ENCODE data around the gene SENP2. TPM values are rescaled to one million over a fixed set of nuclear protein-coding genes. Genes with fewer than 3 reads are reported as not detected.

The SENP2 gene
- total and polyA plus RNA-seq, 10 of the 15 experiments (the other 5 are each of a cell fraction or from before 2014, with no cell fraction given) = 9.0 to 42.7 (median 25.1) TPM

DNA sequence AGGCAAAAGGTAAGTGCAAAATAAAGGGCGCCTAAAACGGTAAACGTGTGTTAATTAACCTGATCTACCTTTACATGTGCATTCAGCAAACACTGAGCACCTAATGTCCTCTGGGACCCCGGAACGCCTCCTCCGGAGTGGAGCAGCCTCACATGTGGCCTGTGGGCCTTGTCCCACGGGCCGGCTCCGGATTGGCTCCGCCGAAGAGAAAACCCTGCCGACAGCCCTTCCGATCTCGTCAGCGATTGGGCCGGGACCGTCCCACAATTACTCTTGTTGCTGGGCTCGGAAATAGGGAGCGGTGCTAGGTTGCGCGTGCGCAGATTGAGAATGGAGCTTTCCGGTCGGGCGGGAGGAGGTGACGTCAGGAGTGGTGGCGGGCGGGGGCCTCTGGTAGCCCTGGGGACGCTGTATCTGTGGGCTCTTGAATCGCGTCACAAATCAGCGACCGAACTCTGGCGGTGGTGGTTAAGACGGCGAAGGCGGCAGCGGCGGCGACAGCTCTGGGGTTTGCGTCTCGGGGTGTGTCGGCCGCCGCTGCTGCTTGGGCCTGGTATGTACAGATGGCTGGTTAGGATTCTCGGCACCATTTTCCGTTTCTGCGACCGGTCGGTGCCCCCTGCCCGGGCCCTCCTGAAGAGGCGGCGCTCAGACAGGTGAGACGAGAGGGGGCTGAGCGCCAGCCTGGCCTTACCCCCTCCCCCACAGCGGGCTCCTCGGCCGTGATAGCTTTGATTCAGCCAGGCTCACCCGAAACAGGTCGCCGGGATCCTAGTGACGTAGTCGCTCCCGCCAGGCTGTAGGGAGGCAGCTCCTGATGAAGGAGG, at the start of gene SENP2 (continued):
- TF ChIP-seq SP1 (IDR thresholded peaks at IDR 0.05; ENCODE audit: low read depth, low read length) (peak; percentile 73), RBBP5 (conservative IDR thresholded peaks at IDR 0.05) (no peak), BMI1 (IDR thresholded peaks at IDR 0.05; ENCODE audit: borderline replicate concordance) (peak; percentile 62; the same call in 1 of the 2 replicates), SMAD1 (IDR thresholded peaks at IDR 0.05; ENCODE audit: low read depth, partially characterized antibody) (no peak), CHD1 (IDR thresholded peaks at IDR 0.05; ENCODE audit: low read depth, low read length) (no peak), BCL3 (IDR thresholded peaks at IDR 0.05; ENCODE audit: borderline replicate concordance, insufficient read depth, low read depth, low read length, poor library complexity, severe bottlenecking) (no peak), TCF12 (IDR thresholded peaks at IDR 0.05; ENCODE audit: low read depth, low read length) (no peak), ZBTB11 (CRISPR knock-in tag; IDR thresholded peaks at IDR 0.05) (no peak), BACH1 (IDR thresholded peaks at IDR 0.05; ENCODE audit: borderline replicate concordance) (no peak; the same call in 1 of the 2 replicates), IRF4 (IDR thresholded peaks at IDR 0.05; ENCODE audit: low read depth, low read length) (no peak), REST (IDR thresholded peaks at IDR 0.05; ENCODE audit: low read depth, low read length) (no peak), RUNX3 (IDR thresholded peaks at IDR 0.05; ENCODE audit: low read length) (peak; percentile 89), PAX8 (IDR thresholded peaks at IDR 0.05) (no peak), SIX5 (IDR thresholded peaks at IDR 0.05; ENCODE audit: low read depth, low read length, severe bottlenecking) (no peak), CEBPB (IDR thresholded peaks at IDR 0.05; ENCODE audit: borderline replicate concordance in 1 of 2, low read depth in 2 of 2, low read length in 2 of 2) (no peak), WRNIP1 (IDR thresholded peaks at IDR 0.05; ENCODE audit: borderline replicate concordance, low read depth, low read length) (no peak), CBFB (IDR thresholded peaks at IDR 0.05; ENCODE audit: low read depth) (peak; percentile 70; the same call in 1 of the 2 replicates), HDAC6 (IDR thresholded peaks at IDR 0.05; ENCODE audit: unreplicated experiment) (no peak)
- TF ChIP-seq, protein P1, sequence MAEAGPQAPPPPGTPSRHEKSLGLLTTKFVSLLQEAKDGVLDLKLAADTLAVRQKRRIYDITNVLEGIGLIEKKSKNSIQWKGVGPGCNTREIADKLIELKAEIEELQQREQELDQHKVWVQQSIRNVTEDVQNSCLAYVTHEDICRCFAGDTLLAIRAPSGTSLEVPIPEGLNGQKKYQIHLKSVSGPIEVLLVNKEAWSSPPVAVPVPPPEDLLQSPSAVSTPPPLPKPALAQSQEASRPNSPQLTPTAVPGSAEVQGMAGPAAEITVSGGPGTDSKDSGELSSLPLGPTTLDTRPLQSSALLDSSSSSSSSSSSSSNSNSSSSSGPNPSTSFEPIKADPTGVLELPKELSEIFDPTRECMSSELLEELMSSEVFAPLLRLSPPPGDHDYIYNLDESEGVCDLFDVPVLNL (IDR thresholded peaks at IDR 0.05; ENCODE audit: low read depth, low read length) = no peak
- TF ChIP-seq, protein P2, sequence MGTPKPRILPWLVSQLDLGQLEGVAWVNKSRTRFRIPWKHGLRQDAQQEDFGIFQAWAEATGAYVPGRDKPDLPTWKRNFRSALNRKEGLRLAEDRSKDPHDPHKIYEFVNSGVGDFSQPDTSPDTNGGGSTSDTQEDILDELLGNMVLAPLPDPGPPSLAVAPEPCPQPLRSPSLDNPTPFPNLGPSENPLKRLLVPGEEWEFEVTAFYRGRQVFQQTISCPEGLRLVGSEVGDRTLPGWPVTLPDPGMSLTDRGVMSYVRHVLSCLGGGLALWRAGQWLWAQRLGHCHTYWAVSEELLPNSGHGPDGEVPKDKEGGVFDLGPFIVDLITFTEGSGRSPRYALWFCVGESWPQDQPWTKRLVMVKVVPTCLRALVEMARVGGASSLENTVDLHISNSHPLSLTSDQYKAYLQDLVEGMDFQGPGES (IDR thresholded peaks at IDR 0.05) = no peak

Measured in GM12878 (cell line).